PC-3 (cell line): ENCODE results near the gene HDAC10. TPM values are rescaled to one million over a fixed set of nuclear protein-coding genes. Genes with fewer than 3 reads are reported as not detected.

Experiments
- ATAC-seq: fragments of 200-7000 bp; cut with Tn5 transposase; 2 replicates; pipeline ENCODE4 v1.9.1; 2020; ENCODE audit warnings: mild to moderate bottlenecking, moderate library complexity
- BruUV-seq: library from RNA; stranded (reverse); fragments of 400-500 nt; replicated peaks from 2 replicates; lab custom pipeline; 2021; lab: Mats Ljungman, UMichigan
- CTCF ChIA-PET: fragments of 300-600 bp; sonication (Branson Sonifier 250); formaldehyde crosslinking; loops from one replicate; lab custom pipeline; 2022; ENCODE audit warnings: antibody characterized with exemption; lab: Charles Lee
- POLR2A ChIA-PET: fragments of 300-600 bp; sonication (Branson Sonifier 250); formaldehyde crosslinking; loops from one replicate; lab custom pipeline; 2022; ENCODE audit warnings: antibody characterized with exemption; ENCODE audit not compliant: unreplicated experiment; lab: Charles Lee
- DNase-seq: peaks from one replicate; pipeline ENCODE4 v3.0.0-alpha.2; 2015
- H2AFZ ChIP-seq: fragments of 300-600 bp; sonication (generic); 2 replicates; pipeline ENCODE4 v1.6.0; 2016; ENCODE audit warnings: antibody characterized with exemption, low read length
- H3F3A ChIP-seq: fragments of 300-600 bp; sonication (generic); one replicate; pipeline ENCODE4 v1.6.0; 2017; ENCODE audit warnings: antibody characterized with exemption, low read length, control low read depth, mild to moderate bottlenecking; ENCODE audit not compliant: unreplicated experiment
- H3K27ac ChIP-seq: fragments of 300-600 bp; sonication (generic); 2 replicates; pipeline ENCODE4 v1.5.1; 2016; ENCODE audit warnings: mild to moderate bottlenecking, low read length
- H3K27me3 ChIP-seq: fragments of 300-600 bp; sonication (generic); 2 replicates; pipeline ENCODE4 v1.6.1; 2016; ENCODE audit warnings: low read length, mixed read lengths
- H3K36me3 ChIP-seq: fragments of 300-600 bp; sonication (generic); 2 replicates; pipeline ENCODE4 v1.6.1; 2016; ENCODE audit warnings: low read depth, mixed run types, low read length, mixed read lengths
- H3K4me1 ChIP-seq: fragments of 300-600 bp; sonication (generic); 2 replicates; pipeline ENCODE4 v1.5.1; 2016; ENCODE audit warnings: low read length; ENCODE audit not compliant: insufficient read depth
- H3K4me2 ChIP-seq: fragments of 300-600 bp; sonication (generic); 2 replicates; pipeline ENCODE4 v1.6.0; 2016; ENCODE audit warnings: low read length
- H3K4me3 ChIP-seq: fragments of 300-600 bp; sonication (generic); 2 replicates; pipeline ENCODE4 v1.5.1; 2016; ENCODE audit warnings: mild to moderate bottlenecking, low read length, mixed read lengths
- H3K79me2 ChIP-seq: fragments of 300-600 bp; sonication (generic); 2 replicates; pipeline ENCODE4 v1.6.1; 2017; ENCODE audit warnings: low read length, mixed read lengths
- H3K9ac ChIP-seq: fragments of 300-600 bp; sonication (generic); 2 replicates; pipeline ENCODE4 v1.6.0; 2016; ENCODE audit warnings: mild to moderate bottlenecking, low read length
- H3K9me2 ChIP-seq: fragments of 300-600 bp; sonication (generic); replicated peaks from 2 replicates; pipeline ENCODE4 v1.6.1; 2016; ENCODE audit warnings: mixed run types, low read length, mixed read lengths
- H3K9me3 ChIP-seq: fragments of 300-600 bp; sonication (generic); 2 replicates; pipeline ENCODE4 v1.6.1; 2016; ENCODE audit warnings: low read length, mixed read lengths
- H4K20me1 ChIP-seq: fragments of 300-600 bp; sonication (generic); 2 replicates; pipeline ENCODE4 v1.6.1; 2016; ENCODE audit warnings: low read length, mixed read lengths
- EZH2 ChIP-seq: fragments of 300-600 bp; sonication (generic); IDR thresholded peaks from one replicate; pipeline ENCODE4 v1.6.1; 2017; ENCODE audit warnings: antibody characterized with exemption, mild to moderate bottlenecking, low read length; ENCODE audit not compliant: unreplicated experiment
- EZH2phosphoT487 ChIP-seq: fragments of 300-600 bp; sonication (generic); IDR thresholded peaks from 2 replicates; pipeline ENCODE4 v1.6.1; 2018; ENCODE audit warnings: mild to moderate bottlenecking, antibody characterized with exemption, low read length, borderline replicate concordance
- intact Hi-C: fragments of 100-400 bp; cut with micrococcal nuclease; formaldehyde crosslinking; loops from 2 replicates; pipeline ENCODE4 v1.9.0; 2023
- total RNA-seq: library from RNA; depleted of rRNA; stranded (reverse); fragments of >200 nt; gene quantifications from 2 replicates; pipeline ENCODE4 v1.2.3, GENCODE V29; 2014
- TF ChIP-seq, protein P1 (sequence below): fragments of 300-600 bp; sonication (generic); conservative IDR thresholded peaks from 2 replicates; pipeline ENCODE4 v1.5.1; 2017; ENCODE audit warnings: antibody characterized with exemption, low read depth, mild to moderate bottlenecking, low read length

HDAC10 gene
- total RNA-seq, 1 experiment from 2014 or later, result 25.8 TPM

DNA sequence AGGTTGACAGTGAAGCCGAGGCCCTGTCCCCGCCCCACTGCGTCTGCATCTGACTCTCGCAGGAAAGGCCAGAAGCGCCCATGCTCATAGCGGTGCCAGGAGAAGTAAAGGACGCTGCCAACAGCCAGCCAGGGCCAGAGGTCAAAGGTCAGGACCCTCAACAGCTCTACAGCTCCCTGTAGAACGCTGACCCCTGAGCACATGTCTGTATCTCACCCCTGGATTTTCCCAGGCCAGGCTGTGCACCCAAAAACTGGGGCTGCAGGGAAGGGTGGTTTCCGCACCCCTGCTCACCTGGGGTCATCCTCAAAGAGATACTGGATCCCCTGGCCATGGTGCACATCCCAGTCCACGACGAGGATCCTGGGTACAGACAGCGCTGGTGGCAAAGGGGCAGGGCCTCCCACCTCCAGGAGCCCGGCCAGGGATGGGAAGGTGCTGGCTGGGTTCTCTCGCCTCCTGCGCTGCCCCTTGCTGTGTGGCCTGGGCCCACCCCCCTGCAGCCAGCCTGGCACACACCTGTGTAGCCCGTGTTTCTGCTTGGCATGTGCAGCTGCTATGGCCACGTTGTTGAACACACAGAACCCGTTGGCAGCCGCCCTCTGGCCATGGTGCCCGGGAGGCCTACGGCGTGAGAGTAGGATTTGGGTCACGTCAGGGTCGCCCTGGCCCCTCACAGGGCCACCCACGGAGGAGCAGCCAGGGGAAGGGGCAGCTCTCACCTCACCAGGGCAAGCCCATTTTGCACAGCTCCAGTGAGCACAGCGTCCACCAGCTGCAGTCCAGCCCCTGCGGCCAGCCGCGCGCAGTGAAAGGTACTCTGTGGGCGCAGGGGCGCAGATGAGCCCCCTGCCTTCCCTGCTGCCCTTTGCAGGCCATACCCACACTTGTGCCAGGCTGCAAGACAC is 1.5 kb downstream of the HDAC10 start:
- TF ChIP-seq, protein P1, sequence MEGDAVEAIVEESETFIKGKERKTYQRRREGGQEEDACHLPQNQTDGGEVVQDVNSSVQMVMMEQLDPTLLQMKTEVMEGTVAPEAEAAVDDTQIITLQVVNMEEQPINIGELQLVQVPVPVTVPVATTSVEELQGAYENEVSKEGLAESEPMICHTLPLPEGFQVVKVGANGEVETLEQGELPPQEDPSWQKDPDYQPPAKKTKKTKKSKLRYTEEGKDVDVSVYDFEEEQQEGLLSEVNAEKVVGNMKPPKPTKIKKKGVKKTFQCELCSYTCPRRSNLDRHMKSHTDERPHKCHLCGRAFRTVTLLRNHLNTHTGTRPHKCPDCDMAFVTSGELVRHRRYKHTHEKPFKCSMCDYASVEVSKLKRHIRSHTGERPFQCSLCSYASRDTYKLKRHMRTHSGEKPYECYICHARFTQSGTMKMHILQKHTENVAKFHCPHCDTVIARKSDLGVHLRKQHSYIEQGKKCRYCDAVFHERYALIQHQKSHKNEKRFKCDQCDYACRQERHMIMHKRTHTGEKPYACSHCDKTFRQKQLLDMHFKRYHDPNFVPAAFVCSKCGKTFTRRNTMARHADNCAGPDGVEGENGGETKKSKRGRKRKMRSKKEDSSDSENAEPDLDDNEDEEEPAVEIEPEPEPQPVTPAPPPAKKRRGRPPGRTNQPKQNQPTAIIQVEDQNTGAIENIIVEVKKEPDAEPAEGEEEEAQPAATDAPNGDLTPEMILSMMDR, result no peak
- TF ChIP-seq EZH2phosphoT487 (no peak), EZH2 (no peak)
- H3K27ac ChIP-seq, result no peak overlapping the region
- H3K4me1 ChIP-seq, result peaks cover 16% of the 10 kb centered on the region; the same call in 1 of the 2 replicates
- peak overlapping the region; percentile 91 for H3K4me2 ChIP-seq
- H3K9me3 ChIP-seq, result no peaks in the 10 kb centered on the region
- no peak for DNase-seq
- H3K79me2 ChIP-seq, result peaks cover 17% of the 10 kb centered on the region
- CTCF ChIA-PET, result no interaction called here
- no peak for ATAC-seq
- H3K36me3 ChIP-seq, result no peaks in the 10 kb centered on the region
- H3K9ac ChIP-seq, result no peak overlapping the region
- intact Hi-C loops, result loop anchor here (5.0 kb wide), 1 partner anchor 93 kb away; the partner anchor contains the start of gene PPP6R2
- H2AFZ ChIP-seq, result no peak overlapping the region
- peak overlapping the region; percentile 84 for H3K4me3 ChIP-seq
- no peaks in the 10 kb centered on the region for H3K27me3 ChIP-seq
- H4K20me1 ChIP-seq, result no peaks in the 10 kb centered on the region
- no peaks in the 10 kb centered on the region for H3F3A ChIP-seq
- no peaks in the 10 kb centered on the region for H3K9me2 ChIP-seq
- no TSS peak for BruUV-seq
- POLR2A ChIA-PET, result no interaction called here

DNA sequence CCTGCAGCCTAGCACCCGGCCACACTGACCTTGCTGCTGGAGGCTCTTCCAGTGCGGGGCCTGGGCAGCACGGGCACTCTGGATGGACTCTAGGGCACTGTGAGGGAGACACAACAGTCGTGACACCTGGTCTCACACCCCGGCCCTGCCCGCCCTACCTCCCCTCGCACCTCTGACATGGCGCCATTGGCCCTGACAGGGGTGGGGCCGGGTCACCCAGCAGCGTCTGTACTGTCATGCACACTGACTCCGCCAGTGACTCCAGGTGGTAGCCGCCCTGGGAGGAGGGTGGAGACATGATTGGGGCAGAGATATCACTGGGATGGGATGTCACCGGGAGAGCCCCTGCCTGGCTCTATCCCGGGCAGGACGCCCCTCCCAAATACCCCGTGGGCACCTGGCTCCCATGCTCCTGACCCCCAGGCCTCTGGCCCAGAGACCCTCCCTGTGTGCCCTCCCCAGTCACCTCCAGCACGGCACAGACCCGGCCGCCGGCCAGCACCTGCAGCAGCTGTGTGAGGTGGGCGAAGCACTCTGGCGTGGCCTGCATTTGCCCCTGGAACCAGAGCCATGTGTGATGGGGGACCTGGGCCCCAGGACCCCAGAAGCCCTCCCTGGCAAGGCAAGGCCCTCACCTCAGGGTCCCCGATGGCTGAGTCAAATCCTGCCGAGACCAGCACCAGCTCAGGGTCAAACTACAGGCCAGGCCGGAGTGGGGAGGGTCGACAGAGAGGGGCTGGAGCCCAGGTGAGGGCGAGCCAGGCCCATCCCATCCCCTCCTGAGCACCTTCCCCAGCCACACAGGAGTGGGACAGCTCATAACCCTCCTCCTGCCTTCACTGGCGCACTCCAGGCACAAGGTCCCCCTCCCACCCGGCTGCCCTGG is 2.6 kb downstream of the HDAC10 start:
- DNase-seq, result no peak
- ATAC-seq, result no peak
- ChIA-PET POLR2A (no interaction called here), CTCF (no interaction called here)
- no peaks in the 10 kb centered on the region for H3F3A ChIP-seq
- intact Hi-C loops, result no loop called here
- H3K79me2 ChIP-seq, result peaks cover 29% of the 10 kb centered on the region
- no peaks in the 10 kb centered on the region for H3K27me3 ChIP-seq
- no TSS peak for BruUV-seq
- no peak overlapping the region for H2AFZ ChIP-seq
- H3K36me3 ChIP-seq, result no peaks in the 10 kb centered on the region
- no peak overlapping the region for H3K9ac ChIP-seq
- no peak overlapping the region for H3K27ac ChIP-seq
- H3K4me3 ChIP-seq, result no peak overlapping the region
- no peaks in the 10 kb centered on the region for H3K9me3 ChIP-seq
- H3K9me2 ChIP-seq, result no peaks in the 10 kb centered on the region
- no peak for TF ChIP-seq EZH2phosphoT487
- no peak for TF ChIP-seq EZH2
- TF ChIP-seq, protein P1, result no peak
- peaks cover 16% of the 10 kb centered on the region; the same call in 1 of the 2 replicates for H3K4me1 ChIP-seq
- H4K20me1 ChIP-seq, result no peaks in the 10 kb centered on the region
- H3K4me2 ChIP-seq, result no peak overlapping the region
